COLO829 (cell line): ENCODE results near the gene CARD14.
A peak's percentile ranks its signal among the peaks of the same experiment; 100 is the strongest.

Source experiments
- DNase-seq: peaks from one replicate; pipeline ENCODE4 v3.0.0; 2012; ENCODE audit warnings: low spot score

Gene CARD14

GRCh38 chr17:80212511-80212910, 42.7 kb downstream of the CARD14 start:
- DNase-seq = no peak

- no peak for DNase-seq
These were observed 43.3 kb downstream of the CARD14 start for GRCh38 chr17:80212962-80213642.

GRCh38 chr17:80213643-80213975, 43.8 kb downstream of the CARD14 start:
- DNase-seq = no peak

GRCh38 chr17:80214012-80214877, 44.4 kb downstream of the CARD14 start:
- DNase-seq = no peak

GRCh38 chr17:80214878-80215210, 45.0 kb downstream of the CARD14 start:
- DNase-seq = no peak

- DNase-seq = no peak
These were observed 46.9 kb downstream of the CARD14 start for GRCh38 chr17:80216473-80217456.

- no peak for DNase-seq
These were observed 48.0 kb downstream of the CARD14 start for GRCh38 chr17:80217703-80218362.

GRCh38 chr17:80218391-80218790, 48.6 kb downstream of the CARD14 start:
- DNase-seq = no peak

- peak; percentile 23 for DNase-seq
These were observed 49.4 kb downstream of the CARD14 start for GRCh38 chr17:80219013-80219762.

- no peak for DNase-seq
These were observed 49.9 kb downstream of the CARD14 start for GRCh38 chr17:80219763-80220053.

- DNase-seq = peak; percentile 80
These were observed 50.4 kb downstream of the CARD14 start, which contains the start of the genes SGSH and SLC26A11 for GRCh38 chr17:80220054-80220735. TSS of gene SGSH (minus strand) at chr17:80220333. CDS start at chr17:80220313, 20 bp downstream. TSS of gene SLC26A11 (plus strand) at chr17:80220427. CDS start at chr17:80221561, 1,134 bp downstream.

- DNase-seq = no peak
These were observed 50.9 kb downstream of the CARD14 start for GRCh38 chr17:80220736-80221215.

GRCh38 chr17:80221351-80222105, 51.7 kb downstream of the CARD14 start:
- DNase-seq = no peak

GRCh38 chr17:80222376-80223141, 52.7 kb downstream of the CARD14 start:
- DNase-seq = no peak

GRCh38 chr17:80223142-80223815, 53.4 kb downstream of the CARD14 start:
- DNase-seq = no peak

- DNase-seq = no peak
These were observed 54.1 kb downstream of the CARD14 start for GRCh38 chr17:80223838-80224497.

GRCh38 chr17:80224683-80225082, 54.9 kb downstream of the CARD14 start:
- no peak for DNase-seq

GRCh38 chr17:80225230-80225629, 55.4 kb downstream of the CARD14 start:
- DNase-seq = no peak
